Measurements from ENCODE around the gene PALB2. TPM values are rescaled to one million over a fixed set of nuclear protein-coding genes. Genes with fewer than 3 reads are reported as not detected.

Gene PALB2
- total and polyA plus RNA-seq, 2 of the 8 experiments (the other 6 are each of a cell fraction or from before 2014, with no cell fraction given) = 12.5 to 33.1 TPM

DNA sequence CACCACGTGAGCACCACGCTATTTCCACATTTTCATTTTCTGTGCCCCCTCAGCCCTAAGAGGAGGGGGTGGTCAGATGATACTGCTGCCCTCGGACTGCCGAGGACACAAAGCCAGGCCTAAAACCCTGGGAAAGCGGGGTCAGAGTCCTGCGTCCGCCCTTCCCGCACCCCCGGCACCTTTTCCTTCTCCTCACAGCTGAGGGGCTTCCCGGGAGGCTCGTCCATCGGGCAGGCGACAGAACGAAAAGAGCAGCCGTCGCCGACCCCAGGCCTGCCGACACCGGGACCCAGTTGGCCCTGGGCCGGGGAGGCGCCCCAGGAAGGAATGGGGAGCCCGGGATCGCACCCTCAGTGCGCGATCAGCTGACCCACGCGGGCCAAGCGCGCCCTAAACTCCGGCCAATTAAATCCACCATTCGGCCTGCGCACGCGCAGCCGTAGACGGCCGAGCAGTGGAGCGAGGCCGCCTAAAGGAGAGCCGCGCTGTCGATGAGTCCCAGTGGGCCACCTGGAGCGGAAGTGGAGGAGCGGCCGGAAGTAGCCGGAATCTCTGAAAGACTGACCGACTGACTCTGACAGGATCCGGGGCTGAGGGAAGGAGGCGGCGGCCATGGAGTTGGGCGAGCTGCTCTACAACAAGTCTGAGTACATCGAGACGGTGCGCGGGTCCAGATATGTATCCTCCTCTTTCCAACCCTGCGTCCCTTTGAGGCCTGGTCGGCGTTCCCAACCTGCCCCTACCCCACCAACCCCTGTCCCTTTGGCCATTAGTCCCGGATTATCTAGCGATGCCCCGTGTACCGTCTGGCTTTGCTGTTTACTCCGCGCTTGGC, at the start of gene PALB2, which contains the start of gene DCTN5 (continued):
- peak; percentile 61 for TF ChIP-seq KDM4A (IDR thresholded peaks at IDR 0.05; ENCODE audit: low read depth, low read length, severe bottlenecking)
- TF ChIP-seq SAP30 (IDR thresholded peaks at IDR 0.05; ENCODE audit: insufficient read depth, insufficient replicate concordance, low read length) = peak; percentile 96
- peak; percentile 75 for TF ChIP-seq SP1 (IDR thresholded peaks at IDR 0.05; ENCODE audit: low read depth, low read length)
- TF ChIP-seq, protein P1, sequence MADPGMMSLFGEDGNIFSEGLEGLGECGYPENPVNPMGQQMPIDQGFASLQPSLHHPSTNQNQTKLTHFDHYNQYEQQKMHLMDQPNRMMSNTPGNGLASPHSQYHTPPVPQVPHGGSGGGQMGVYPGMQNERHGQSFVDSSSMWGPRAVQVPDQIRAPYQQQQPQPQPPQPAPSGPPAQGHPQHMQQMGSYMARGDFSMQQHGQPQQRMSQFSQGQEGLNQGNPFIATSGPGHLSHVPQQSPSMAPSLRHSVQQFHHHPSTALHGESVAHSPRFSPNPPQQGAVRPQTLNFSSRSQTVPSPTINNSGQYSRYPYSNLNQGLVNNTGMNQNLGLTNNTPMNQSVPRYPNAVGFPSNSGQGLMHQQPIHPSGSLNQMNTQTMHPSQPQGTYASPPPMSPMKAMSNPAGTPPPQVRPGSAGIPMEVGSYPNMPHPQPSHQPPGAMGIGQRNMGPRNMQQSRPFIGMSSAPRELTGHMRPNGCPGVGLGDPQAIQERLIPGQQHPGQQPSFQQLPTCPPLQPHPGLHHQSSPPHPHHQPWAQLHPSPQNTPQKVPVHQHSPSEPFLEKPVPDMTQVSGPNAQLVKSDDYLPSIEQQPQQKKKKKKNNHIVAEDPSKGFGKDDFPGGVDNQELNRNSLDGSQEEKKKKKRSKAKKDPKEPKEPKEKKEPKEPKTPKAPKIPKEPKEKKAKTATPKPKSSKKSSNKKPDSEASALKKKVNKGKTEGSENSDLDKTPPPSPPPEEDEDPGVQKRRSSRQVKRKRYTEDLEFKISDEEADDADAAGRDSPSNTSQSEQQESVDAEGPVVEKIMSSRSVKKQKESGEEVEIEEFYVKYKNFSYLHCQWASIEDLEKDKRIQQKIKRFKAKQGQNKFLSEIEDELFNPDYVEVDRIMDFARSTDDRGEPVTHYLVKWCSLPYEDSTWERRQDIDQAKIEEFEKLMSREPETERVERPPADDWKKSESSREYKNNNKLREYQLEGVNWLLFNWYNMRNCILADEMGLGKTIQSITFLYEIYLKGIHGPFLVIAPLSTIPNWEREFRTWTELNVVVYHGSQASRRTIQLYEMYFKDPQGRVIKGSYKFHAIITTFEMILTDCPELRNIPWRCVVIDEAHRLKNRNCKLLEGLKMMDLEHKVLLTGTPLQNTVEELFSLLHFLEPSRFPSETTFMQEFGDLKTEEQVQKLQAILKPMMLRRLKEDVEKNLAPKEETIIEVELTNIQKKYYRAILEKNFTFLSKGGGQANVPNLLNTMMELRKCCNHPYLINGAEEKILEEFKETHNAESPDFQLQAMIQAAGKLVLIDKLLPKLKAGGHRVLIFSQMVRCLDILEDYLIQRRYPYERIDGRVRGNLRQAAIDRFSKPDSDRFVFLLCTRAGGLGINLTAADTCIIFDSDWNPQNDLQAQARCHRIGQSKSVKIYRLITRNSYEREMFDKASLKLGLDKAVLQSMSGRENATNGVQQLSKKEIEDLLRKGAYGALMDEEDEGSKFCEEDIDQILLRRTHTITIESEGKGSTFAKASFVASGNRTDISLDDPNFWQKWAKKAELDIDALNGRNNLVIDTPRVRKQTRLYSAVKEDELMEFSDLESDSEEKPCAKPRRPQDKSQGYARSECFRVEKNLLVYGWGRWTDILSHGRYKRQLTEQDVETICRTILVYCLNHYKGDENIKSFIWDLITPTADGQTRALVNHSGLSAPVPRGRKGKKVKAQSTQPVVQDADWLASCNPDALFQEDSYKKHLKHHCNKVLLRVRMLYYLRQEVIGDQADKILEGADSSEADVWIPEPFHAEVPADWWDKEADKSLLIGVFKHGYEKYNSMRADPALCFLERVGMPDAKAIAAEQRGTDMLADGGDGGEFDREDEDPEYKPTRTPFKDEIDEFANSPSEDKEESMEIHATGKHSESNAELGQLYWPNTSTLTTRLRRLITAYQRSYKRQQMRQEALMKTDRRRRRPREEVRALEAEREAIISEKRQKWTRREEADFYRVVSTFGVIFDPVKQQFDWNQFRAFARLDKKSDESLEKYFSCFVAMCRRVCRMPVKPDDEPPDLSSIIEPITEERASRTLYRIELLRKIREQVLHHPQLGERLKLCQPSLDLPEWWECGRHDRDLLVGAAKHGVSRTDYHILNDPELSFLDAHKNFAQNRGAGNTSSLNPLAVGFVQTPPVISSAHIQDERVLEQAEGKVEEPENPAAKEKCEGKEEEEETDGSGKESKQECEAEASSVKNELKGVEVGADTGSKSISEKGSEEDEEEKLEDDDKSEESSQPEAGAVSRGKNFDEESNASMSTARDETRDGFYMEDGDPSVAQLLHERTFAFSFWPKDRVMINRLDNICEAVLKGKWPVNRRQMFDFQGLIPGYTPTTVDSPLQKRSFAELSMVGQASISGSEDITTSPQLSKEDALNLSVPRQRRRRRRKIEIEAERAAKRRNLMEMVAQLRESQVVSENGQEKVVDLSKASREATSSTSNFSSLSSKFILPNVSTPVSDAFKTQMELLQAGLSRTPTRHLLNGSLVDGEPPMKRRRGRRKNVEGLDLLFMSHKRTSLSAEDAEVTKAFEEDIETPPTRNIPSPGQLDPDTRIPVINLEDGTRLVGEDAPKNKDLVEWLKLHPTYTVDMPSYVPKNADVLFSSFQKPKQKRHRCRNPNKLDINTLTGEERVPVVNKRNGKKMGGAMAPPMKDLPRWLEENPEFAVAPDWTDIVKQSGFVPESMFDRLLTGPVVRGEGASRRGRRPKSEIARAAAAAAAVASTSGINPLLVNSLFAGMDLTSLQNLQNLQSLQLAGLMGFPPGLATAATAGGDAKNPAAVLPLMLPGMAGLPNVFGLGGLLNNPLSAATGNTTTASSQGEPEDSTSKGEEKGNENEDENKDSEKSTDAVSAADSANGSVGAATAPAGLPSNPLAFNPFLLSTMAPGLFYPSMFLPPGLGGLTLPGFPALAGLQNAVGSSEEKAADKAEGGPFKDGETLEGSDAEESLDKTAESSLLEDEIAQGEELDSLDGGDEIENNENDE (IDR thresholded peaks at IDR 0.05; ENCODE audit: insufficient replicate concordance, low read length) = no peak
- TF ChIP-seq HDAC2 (IDR thresholded peaks at IDR 0.05; ENCODE audit: borderline replicate concordance in 1 of 2, low read depth in 2 of 2, low read length in 2 of 2) = no peak; a peak in 1 of 4 replicates
- TF ChIP-seq, protein P2, sequence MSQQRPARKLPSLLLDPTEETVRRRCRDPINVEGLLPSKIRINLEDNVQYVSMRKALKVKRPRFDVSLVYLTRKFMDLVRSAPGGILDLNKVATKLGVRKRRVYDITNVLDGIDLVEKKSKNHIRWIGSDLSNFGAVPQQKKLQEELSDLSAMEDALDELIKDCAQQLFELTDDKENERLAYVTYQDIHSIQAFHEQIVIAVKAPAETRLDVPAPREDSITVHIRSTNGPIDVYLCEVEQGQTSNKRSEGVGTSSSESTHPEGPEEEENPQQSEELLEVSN (IDR thresholded peaks at IDR 0.05) = peak; percentile 80
- peak; percentile 89 for TF ChIP-seq NRF1 (IDR thresholded peaks at IDR 0.05; ENCODE audit: low read depth, low read length)

All from H1 (cell line).